Measurements from ENCODE around the gene ALK.

DNA sequence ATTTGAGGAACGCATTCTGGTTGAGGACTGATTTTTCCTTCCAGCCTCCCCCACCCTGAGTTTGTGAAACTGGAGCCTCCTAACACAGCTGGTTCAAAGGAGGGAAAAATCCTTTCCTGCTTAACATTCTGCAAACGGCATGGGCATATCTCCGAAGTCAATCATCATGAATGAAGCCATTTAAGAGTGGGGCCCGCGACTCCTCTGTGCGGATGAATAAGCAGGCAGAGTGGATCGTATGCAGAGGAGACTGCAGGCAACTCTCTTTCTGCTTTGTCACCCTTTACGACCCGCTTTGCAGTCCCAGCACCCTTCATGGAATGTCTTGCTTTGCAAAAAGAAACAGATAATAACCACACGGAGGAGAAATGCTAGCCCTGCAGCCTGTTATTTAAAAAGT, 500.9 kb downstream of the ALK start:
- TF ChIP-seq, protein P1, sequence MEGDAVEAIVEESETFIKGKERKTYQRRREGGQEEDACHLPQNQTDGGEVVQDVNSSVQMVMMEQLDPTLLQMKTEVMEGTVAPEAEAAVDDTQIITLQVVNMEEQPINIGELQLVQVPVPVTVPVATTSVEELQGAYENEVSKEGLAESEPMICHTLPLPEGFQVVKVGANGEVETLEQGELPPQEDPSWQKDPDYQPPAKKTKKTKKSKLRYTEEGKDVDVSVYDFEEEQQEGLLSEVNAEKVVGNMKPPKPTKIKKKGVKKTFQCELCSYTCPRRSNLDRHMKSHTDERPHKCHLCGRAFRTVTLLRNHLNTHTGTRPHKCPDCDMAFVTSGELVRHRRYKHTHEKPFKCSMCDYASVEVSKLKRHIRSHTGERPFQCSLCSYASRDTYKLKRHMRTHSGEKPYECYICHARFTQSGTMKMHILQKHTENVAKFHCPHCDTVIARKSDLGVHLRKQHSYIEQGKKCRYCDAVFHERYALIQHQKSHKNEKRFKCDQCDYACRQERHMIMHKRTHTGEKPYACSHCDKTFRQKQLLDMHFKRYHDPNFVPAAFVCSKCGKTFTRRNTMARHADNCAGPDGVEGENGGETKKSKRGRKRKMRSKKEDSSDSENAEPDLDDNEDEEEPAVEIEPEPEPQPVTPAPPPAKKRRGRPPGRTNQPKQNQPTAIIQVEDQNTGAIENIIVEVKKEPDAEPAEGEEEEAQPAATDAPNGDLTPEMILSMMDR (IDR thresholded peaks at IDR 0.05) = no peak
- no peak for TF ChIP-seq POLR2A (IDR thresholded peaks at IDR 0.05)
